Measurements from ENCODE around the gene AMPH.

GRCh38 chr7:38558761-38559345, 72.3 kb downstream of the AMPH start:
- no peak for TF ChIP-seq CTCF (IDR thresholded peaks at IDR 0.05)
- no peak for TF ChIP-seq POLR2AphosphoS5 (IDR thresholded peaks at IDR 0.05)
- no peak for TF ChIP-seq POLR2A (IDR thresholded peaks at IDR 0.05)

All from gastroesophageal sphincter (tissue), 3 donors.